GM18526 (cell line): ENCODE measurements around the gene RBBP6.

ENCODE experiments used
- POLR2A ChIP-seq: IDR thresholded peaks from 3 replicates; pipeline ENCODE4 v1.6.1; 2011; ENCODE audit not compliant: insufficient read length; ENCODE audit errors: extremely low read depth

Gene RBBP6

GRCh38 chr16:24539295-24539849 lies at the start of gene RBBP6:
RBBP6 (plus strand) TSS chr16:24539566; CDS start chr16:24540627, 1,061 bp downstream.
- peak; percentile 96 for TF ChIP-seq POLR2A

- TF ChIP-seq POLR2A = no peak
Measured at GRCh38 chr16:24490866-24491265, 48.5 kb upstream of the RBBP6 start.

GRCh38 chr16:24491731-24492130 lies 47.6 kb upstream of the RBBP6 start:
- TF ChIP-seq POLR2A = no peak

GRCh38 chr16:24493821-24494220 lies 45.5 kb upstream of the RBBP6 start:
- no peak for TF ChIP-seq POLR2A

- no peak for TF ChIP-seq POLR2A
Measured at GRCh38 chr16:24497440-24497839, 41.9 kb upstream of the RBBP6 start.

- no peak for TF ChIP-seq POLR2A
Measured at GRCh38 chr16:24499193-24499814, 40.1 kb upstream of the RBBP6 start.

GRCh38 chr16:24504472-24505345 lies 34.7 kb upstream of the RBBP6 start:
- TF ChIP-seq POLR2A = no peak

GRCh38 chr16:24505959-24506358 lies 33.4 kb upstream of the RBBP6 start:
- no peak for TF ChIP-seq POLR2A

- TF ChIP-seq POLR2A = no peak
Measured at GRCh38 chr16:24507959-24508480, 31.3 kb upstream of the RBBP6 start.

GRCh38 chr16:24508614-24509013 lies 30.8 kb upstream of the RBBP6 start:
- TF ChIP-seq POLR2A = no peak

- no peak for TF ChIP-seq POLR2A
Measured at GRCh38 chr16:24509536-24509935, 29.8 kb upstream of the RBBP6 start.

GRCh38 chr16:24511174-24511573 lies 28.2 kb upstream of the RBBP6 start:
- no peak for TF ChIP-seq POLR2A

GRCh38 chr16:24511792-24512191 lies 27.6 kb upstream of the RBBP6 start:
- TF ChIP-seq POLR2A = no peak

GRCh38 chr16:24514096-24514495 lies 25.3 kb upstream of the RBBP6 start:
- TF ChIP-seq POLR2A = no peak

- no peak for TF ChIP-seq POLR2A
Measured at GRCh38 chr16:24515186-24515585, 24.2 kb upstream of the RBBP6 start.
